KMS-11 (cell line): ENCODE data around the gene CSRNP3.

Source experiments
- H2AFZ ChIP-seq: fragments of 200-600 bp; sonication (generic); 2 replicates; pipeline ENCODE4 v1.6.1; 2016; ENCODE audit warnings: antibody characterized with exemption, mixed run types, low read depth
- H3K27ac ChIP-seq: fragments of 200-600 bp; sonication (generic); 2 replicates; pipeline ENCODE4 v1.6.1; 2016; ENCODE audit warnings: mild to moderate bottlenecking, mixed run types
- H3K27me3 ChIP-seq: fragments of 200-600 bp; sonication (generic); 2 replicates; pipeline ENCODE4 v1.6.1; 2017; ENCODE audit warnings: mild to moderate bottlenecking, low read depth, mixed run types, moderate library complexity; ENCODE audit not compliant: insufficient read depth
- H3K36me3 ChIP-seq: fragments of 200-600 bp; sonication (generic); 2 replicates; pipeline ENCODE4 v1.6.1; 2017; ENCODE audit warnings: mild to moderate bottlenecking, mixed run types; ENCODE audit not compliant: insufficient read depth
- H3K4me1 ChIP-seq: fragments of 200-600 bp; sonication (generic); 2 replicates; pipeline ENCODE4 v1.6.1; 2016; ENCODE audit warnings: mild to moderate bottlenecking, low read depth, mixed run types; ENCODE audit not compliant: poor library complexity, severe bottlenecking
- H3K4me2 ChIP-seq: fragments of 200-600 bp; sonication (generic); 2 replicates; pipeline ENCODE4 v1.7.0; 2016; ENCODE audit warnings: mild to moderate bottlenecking, mixed run types
- H3K4me3 ChIP-seq: fragments of 200-600 bp; sonication (generic); IDR thresholded peaks from 2 replicates; pipeline ENCODE4 v1.6.1; 2017; ENCODE audit warnings: low read depth, low read length, mixed read lengths; ENCODE audit not compliant: insufficient read depth
- H3K79me2 ChIP-seq: fragments of 200-600 bp; sonication (generic); 2 replicates; pipeline ENCODE4 v1.6.1; 2016; ENCODE audit warnings: low read depth, mixed run types; ENCODE audit not compliant: insufficient read depth
- H3K9ac ChIP-seq: fragments of 200-600 bp; sonication (generic); 2 replicates; pipeline ENCODE4 v1.6.1; 2016; ENCODE audit warnings: mild to moderate bottlenecking, mixed run types
- H4K20me1 ChIP-seq: fragments of 200-600 bp; sonication (generic); 2 replicates; pipeline ENCODE4 v1.6.1; 2016; ENCODE audit warnings: mild to moderate bottlenecking, mixed run types; ENCODE audit not compliant: insufficient read depth
- TF ChIP-seq, protein P1 (sequence below): fragments of 200-600 bp; sonication (generic); conservative IDR thresholded peaks from 2 replicates; pipeline ENCODE4 v1.6.1; 2017; ENCODE audit warnings: low read depth, mild to moderate bottlenecking, antibody characterized with exemption, low read length, moderate library complexity, mixed read lengths

CSRNP3 gene

DNA sequence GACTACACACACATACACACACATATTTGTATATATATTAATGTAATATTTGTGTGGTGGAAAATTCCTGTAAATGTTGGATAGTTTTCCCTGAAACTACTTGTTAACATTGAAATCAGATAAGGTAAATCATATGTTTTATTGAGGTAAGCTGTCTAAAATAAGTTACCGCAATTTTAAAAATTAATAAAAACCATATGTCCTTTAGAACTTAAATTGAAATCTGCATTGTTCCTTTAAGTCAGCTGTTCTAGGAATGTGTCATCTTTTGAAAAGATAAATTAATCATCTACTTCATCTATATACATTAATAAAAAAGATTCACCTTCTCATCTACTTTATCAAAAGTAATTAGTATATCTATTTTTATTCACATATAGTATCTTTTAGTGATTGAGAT is 102.0 kb downstream of the CSRNP3 start:
- Histone ChIP-seq H3K36me3 (no peaks in the 10 kb centered on the region), H4K20me1 (no peaks in the 10 kb centered on the region), H3K79me2 (no peaks in the 10 kb centered on the region), H2AFZ (no peak overlapping the region), H3K27me3 (no peaks in the 10 kb centered on the region), H3K4me3 (no peak overlapping the region), H3K4me2 (no peak overlapping the region), H3K4me1 (no peaks in the 10 kb centered on the region), H3K27ac (no peak overlapping the region), H3K9ac (no peak overlapping the region)
- TF ChIP-seq, protein P1, sequence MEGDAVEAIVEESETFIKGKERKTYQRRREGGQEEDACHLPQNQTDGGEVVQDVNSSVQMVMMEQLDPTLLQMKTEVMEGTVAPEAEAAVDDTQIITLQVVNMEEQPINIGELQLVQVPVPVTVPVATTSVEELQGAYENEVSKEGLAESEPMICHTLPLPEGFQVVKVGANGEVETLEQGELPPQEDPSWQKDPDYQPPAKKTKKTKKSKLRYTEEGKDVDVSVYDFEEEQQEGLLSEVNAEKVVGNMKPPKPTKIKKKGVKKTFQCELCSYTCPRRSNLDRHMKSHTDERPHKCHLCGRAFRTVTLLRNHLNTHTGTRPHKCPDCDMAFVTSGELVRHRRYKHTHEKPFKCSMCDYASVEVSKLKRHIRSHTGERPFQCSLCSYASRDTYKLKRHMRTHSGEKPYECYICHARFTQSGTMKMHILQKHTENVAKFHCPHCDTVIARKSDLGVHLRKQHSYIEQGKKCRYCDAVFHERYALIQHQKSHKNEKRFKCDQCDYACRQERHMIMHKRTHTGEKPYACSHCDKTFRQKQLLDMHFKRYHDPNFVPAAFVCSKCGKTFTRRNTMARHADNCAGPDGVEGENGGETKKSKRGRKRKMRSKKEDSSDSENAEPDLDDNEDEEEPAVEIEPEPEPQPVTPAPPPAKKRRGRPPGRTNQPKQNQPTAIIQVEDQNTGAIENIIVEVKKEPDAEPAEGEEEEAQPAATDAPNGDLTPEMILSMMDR = no peak

DNA sequence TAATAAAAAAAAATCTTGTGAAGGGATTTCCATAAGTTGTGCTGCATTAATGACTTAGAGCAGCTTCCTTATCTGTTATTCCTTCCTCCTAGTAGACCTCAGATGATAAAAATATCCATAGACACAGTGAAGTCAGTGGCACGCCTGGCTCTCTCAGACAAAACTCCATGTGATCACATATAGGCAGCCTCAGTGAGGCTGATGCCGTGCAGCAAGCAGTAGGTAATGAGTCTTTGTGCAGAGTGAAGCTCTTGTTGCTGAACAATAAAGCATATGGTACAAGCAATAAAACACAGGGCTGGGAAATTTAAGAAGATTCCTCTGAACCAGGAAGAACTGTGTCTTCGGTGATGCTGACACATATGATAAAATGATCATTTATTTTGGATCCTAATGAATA is 102.7 kb downstream of the CSRNP3 start:
- Histone ChIP-seq H3K9ac (no peak overlapping the region), H3K27ac (no peak overlapping the region), H3K27me3 (no peaks in the 10 kb centered on the region), H3K4me3 (no peak overlapping the region), H4K20me1 (no peaks in the 10 kb centered on the region), H3K4me1 (no peaks in the 10 kb centered on the region), H3K79me2 (no peaks in the 10 kb centered on the region), H3K36me3 (no peaks in the 10 kb centered on the region), H3K4me2 (no peak overlapping the region), H2AFZ (no peak overlapping the region)
- TF ChIP-seq, protein P1 = no peak

DNA sequence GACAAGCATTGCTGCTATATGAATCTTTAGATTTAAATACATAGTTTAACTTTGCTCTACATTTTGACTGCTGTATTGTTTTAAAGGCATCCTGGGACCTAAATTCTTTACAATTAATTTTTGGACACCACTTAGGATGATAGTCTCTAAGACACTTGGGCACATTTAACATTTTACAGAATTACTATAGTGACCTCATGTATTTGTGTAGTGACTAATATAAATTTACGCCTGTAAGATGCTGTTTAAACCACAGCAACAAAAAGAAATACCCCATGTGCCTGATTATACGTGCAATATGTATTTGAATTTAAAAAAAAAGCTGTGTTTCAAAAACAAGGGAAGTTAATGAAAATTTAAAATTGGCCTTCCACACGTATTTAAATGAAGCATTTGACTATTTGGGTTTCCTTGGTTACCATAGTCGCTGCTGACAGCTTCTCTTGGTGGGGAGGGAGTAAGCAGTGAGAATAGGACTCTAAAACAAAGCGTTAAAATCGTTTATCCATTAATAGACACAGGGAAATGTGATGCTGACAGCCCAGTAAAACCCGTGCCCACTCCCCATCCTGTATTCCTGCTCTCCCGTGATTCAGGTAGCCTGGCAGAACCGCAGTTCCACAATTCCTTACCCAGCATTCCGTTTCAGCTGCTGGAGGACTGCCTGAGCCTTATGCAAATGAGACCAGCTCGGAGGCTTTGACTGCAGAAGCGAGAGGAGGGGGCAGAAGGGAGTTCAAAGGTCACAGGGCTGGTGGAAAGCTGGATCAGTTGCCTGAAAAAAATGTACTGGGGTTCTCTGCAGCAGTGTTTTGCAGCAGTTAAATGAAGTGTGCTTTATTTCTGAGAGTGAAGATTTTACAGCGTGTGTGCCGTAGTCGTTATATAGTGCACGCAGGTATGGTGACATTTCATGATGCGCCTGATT is 104.3 kb downstream of the CSRNP3 start:
- no peaks in the 10 kb centered on the region for H3K36me3 ChIP-seq
- no peaks in the 10 kb centered on the region for H3K4me1 ChIP-seq
- TF ChIP-seq, protein P1 = no peak
- no peak overlapping the region for H3K27ac ChIP-seq
- H3K27me3 ChIP-seq = no peaks in the 10 kb centered on the region
- H3K4me3 ChIP-seq = no peak overlapping the region
- no peaks in the 10 kb centered on the region for H4K20me1 ChIP-seq
- no peaks in the 10 kb centered on the region for H3K79me2 ChIP-seq
- H3K9ac ChIP-seq = no peak overlapping the region
- H2AFZ ChIP-seq = no peak overlapping the region
- H3K4me2 ChIP-seq = no peak overlapping the region

DNA sequence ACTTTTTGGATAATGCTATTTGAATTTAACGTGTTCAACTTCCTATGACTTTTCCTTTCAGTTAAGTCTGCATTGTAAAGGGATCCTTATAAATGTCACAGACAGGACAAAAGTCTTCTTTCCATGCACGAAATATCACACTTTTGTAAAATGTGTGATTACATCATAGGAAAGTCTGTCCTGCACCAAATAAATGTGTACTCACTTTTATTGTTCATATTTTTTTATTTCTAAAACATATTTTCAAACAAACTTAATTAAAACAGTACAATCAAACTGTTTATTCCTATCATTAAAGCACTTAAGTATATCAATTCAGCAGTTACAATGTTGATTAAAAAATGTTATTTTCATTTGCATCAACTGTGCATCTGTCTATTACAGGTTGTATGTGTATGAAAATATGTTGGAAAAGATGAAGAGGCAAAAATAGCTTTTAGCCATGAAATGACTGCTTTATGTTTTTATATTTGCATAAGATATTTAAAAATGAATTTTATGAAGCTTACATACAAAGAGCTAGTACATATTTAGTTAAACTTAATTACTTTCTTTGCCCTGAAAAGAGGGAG is 105.6 kb downstream of the CSRNP3 start:
- no peak overlapping the region for H3K27ac ChIP-seq
- no peak overlapping the region for H2AFZ ChIP-seq
- no peaks in the 10 kb centered on the region for H3K79me2 ChIP-seq
- H3K4me3 ChIP-seq = no peak overlapping the region
- TF ChIP-seq, protein P1 = no peak
- H3K9ac ChIP-seq = no peak overlapping the region
- no peaks in the 10 kb centered on the region for H4K20me1 ChIP-seq
- H3K36me3 ChIP-seq = no peaks in the 10 kb centered on the region
- no peaks in the 10 kb centered on the region for H3K4me1 ChIP-seq
- no peak overlapping the region for H3K4me2 ChIP-seq
- no peaks in the 10 kb centered on the region for H3K27me3 ChIP-seq
